Caco-2 (cell line): ENCODE measurements around the gene ABCA1. TPM values are rescaled to one million over a fixed set of nuclear protein-coding genes. Genes with fewer than 3 reads are reported as not detected.

Experiments
- BruUV-seq: library from RNA; stranded (reverse); fragments of 400-500 nt; replicated peaks from 2 replicates; lab custom pipeline; 2021; lab: Mats Ljungman, UMichigan
- CTCF ChIA-PET: fragments of 300-600 bp; sonication (Branson Sonifier 250); formaldehyde crosslinking; loops from one replicate; lab custom pipeline; 2022; ENCODE audit warnings: antibody characterized with exemption; lab: Charles Lee
- POLR2A ChIA-PET: fragments of 300-600 bp; sonication (Branson Sonifier 250); formaldehyde crosslinking; loops from one replicate; lab custom pipeline; 2022; ENCODE audit warnings: antibody characterized with exemption; lab: Charles Lee
- DNase-seq, 2 experiments: peaks; one replicate each; pipeline versions ENCODE4 v3.0.0 to v3.0.0-alpha.2; 2020 to 2022
- H3K27me3 ChIP-seq: replicated peaks from 2 replicates; pipeline ENCODE4 v1.6.0; 2011; ENCODE audit warnings: low read length; ENCODE audit not compliant: control insufficient read depth, insufficient read depth
- H3K36me3 ChIP-seq: 2 replicates; pipeline ENCODE4 v1.5.1; 2011; ENCODE audit warnings: low read length; ENCODE audit not compliant: control insufficient read depth, insufficient read depth
- H3K4me1 ChIP-seq: fragments of 250-450 bp; sonication (Bioruptor Pico); 2 replicates; pipeline ENCODE4 v1.5.1; 2020; ENCODE audit warnings: mild to moderate bottlenecking
- H3K4me3 ChIP-seq: 2 replicates; pipeline ENCODE4 v1.5.1; 2011; ENCODE audit warnings: low read depth, mild to moderate bottlenecking, control low read depth, low read length
- H3K9me3 ChIP-seq: fragments of 250-450 bp; sonication (Bioruptor Pico); 2 replicates; pipeline ENCODE4 v1.5.1; 2020; ENCODE audit warnings: mild to moderate bottlenecking, moderate library complexity
- H3K27ac Mint-ChIP-seq: one replicate; pipeline ENCODE4 v1.8.0; 2022; ENCODE audit warnings: mixed read lengths; ENCODE audit not compliant: unreplicated experiment
- H3K27me3 Mint-ChIP-seq: one replicate; pipeline ENCODE4 v1.8.0; 2022; ENCODE audit warnings: mixed read lengths; ENCODE audit not compliant: insufficient read depth, unreplicated experiment
- H3K36me3 Mint-ChIP-seq: one replicate; pipeline ENCODE4 v1.8.0; 2022; ENCODE audit warnings: mild to moderate bottlenecking, mixed read lengths; ENCODE audit not compliant: insufficient read depth, unreplicated experiment
- H3K4me1 Mint-ChIP-seq: one replicate; pipeline ENCODE4 v1.8.0; 2022; ENCODE audit warnings: low read depth, mixed read lengths; ENCODE audit not compliant: unreplicated experiment
- H3K4me3 Mint-ChIP-seq: one replicate; pipeline ENCODE4 v1.8.0; 2022; ENCODE audit warnings: mild to moderate bottlenecking, moderate library complexity, mixed read lengths; ENCODE audit not compliant: unreplicated experiment
- H3K9me3 Mint-ChIP-seq: one replicate; pipeline ENCODE4 v1.8.0; 2022; ENCODE audit warnings: mixed read lengths; ENCODE audit not compliant: unreplicated experiment
- intact Hi-C: fragments of 100-400 bp; cut with micrococcal nuclease; formaldehyde crosslinking; loops from one replicate; pipeline ENCODE4 v1.10.0; 2022; ENCODE audit not compliant: unreplicated experiment
- total RNA-seq: library from RNA; stranded (reverse); gene quantifications from 2 replicates; pipeline ENCODE4 v1.2.3, GENCODE V29; 2022
- TF ChIP-seq, protein P1 (sequence below), 2 experiments: fragments of 200-600 bp in 1 of 2; IDR thresholded peaks; 1 replicate in 1 of 2; 2 replicates in 1 of 2; pipeline versions ENCODE4 v1.5.1 to v1.8.0; 2011 to 2022; ENCODE audit warnings: antibody characterized with exemption in 1 of 2, control low read depth in 1 of 2, inconsistent platforms in 1 of 2, low read depth in 1 of 2, low read length in 1 of 2, mild to moderate bottlenecking in 1 of 2, moderate library complexity in 1 of 2; ENCODE audit not compliant: insufficient read depth in 1 of 2, severe bottlenecking in 1 of 2, unreplicated experiment in 1 of 2

The ABCA1 gene
- total RNA-seq, 1 experiment from 2014 or later = 14.0 TPM

- DNase-seq = no peak
- Mint-ChIP-seq H3K9me3 (no peaks in the 10 kb centered on the region), H3K4me1 (peaks cover 13% of the 10 kb centered on the region), H3K4me3 (no peak overlapping the region), H3K27me3 (no peaks in the 10 kb centered on the region), H3K36me3 (peaks cover 22% of the 10 kb centered on the region), H3K27ac (no peak overlapping the region)
- peaks cover 22% of the 10 kb centered on the region for H3K4me1 ChIP-seq
- no peaks in the 10 kb centered on the region for H3K27me3 ChIP-seq
- CTCF ChIA-PET = no interaction called here
- TF ChIP-seq, protein P1, sequence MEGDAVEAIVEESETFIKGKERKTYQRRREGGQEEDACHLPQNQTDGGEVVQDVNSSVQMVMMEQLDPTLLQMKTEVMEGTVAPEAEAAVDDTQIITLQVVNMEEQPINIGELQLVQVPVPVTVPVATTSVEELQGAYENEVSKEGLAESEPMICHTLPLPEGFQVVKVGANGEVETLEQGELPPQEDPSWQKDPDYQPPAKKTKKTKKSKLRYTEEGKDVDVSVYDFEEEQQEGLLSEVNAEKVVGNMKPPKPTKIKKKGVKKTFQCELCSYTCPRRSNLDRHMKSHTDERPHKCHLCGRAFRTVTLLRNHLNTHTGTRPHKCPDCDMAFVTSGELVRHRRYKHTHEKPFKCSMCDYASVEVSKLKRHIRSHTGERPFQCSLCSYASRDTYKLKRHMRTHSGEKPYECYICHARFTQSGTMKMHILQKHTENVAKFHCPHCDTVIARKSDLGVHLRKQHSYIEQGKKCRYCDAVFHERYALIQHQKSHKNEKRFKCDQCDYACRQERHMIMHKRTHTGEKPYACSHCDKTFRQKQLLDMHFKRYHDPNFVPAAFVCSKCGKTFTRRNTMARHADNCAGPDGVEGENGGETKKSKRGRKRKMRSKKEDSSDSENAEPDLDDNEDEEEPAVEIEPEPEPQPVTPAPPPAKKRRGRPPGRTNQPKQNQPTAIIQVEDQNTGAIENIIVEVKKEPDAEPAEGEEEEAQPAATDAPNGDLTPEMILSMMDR (IDR thresholded peaks at IDR 0.05; ENCODE audit: insufficient read depth in 1 of 2, low read depth in 1 of 2, low read length in 1 of 2, severe bottlenecking in 1 of 2, unreplicated experiment in 1 of 2) = no peak
- BruUV-seq = no TSS peak
- no peak overlapping the region for H3K4me3 ChIP-seq
- intact Hi-C loops = no loop called here
- no peaks in the 10 kb centered on the region for H3K9me3 ChIP-seq
- peaks cover 2% of the 10 kb centered on the region for H3K36me3 ChIP-seq
- POLR2A ChIA-PET = no interaction called here
Observed at GRCh38 chr9:104882086-104882485, 45.9 kb downstream of the ABCA1 start.

GRCh38 chr9:104879555-104880309 is 48.2 kb downstream of the ABCA1 start:
- no peaks in the 10 kb centered on the region for H3K4me1 Mint-ChIP-seq
- no peaks in the 10 kb centered on the region for H3K27me3 Mint-ChIP-seq
- CTCF ChIA-PET = interaction anchor here (0.5 kb wide), 1 partner anchor 10 kb away, joined by 3 read pairs; no protein-coding TSS in a partner anchor
- Histone ChIP-seq H3K9me3 (no peaks in the 10 kb centered on the region), H3K4me1 (no peaks in the 10 kb centered on the region), H3K36me3 (peaks cover 2% of the 10 kb centered on the region), H3K4me3 (no peak overlapping the region), H3K27me3 (no peaks in the 10 kb centered on the region)
- no peak overlapping the region for H3K27ac Mint-ChIP-seq
- DNase-seq = no peak
- intact Hi-C loops = no loop called here
- H3K9me3 Mint-ChIP-seq = no peaks in the 10 kb centered on the region
- BruUV-seq = no TSS peak
- H3K36me3 Mint-ChIP-seq = peaks cover 15% of the 10 kb centered on the region
- TF ChIP-seq, protein P1 (IDR thresholded peaks at IDR 0.05; ENCODE audit: insufficient read depth in 1 of 2, low read depth in 1 of 2, low read length in 1 of 2, severe bottlenecking in 1 of 2, unreplicated experiment in 1 of 2) = no peak
- POLR2A ChIA-PET = no interaction called here
- no peak overlapping the region for H3K4me3 Mint-ChIP-seq

DNA sequence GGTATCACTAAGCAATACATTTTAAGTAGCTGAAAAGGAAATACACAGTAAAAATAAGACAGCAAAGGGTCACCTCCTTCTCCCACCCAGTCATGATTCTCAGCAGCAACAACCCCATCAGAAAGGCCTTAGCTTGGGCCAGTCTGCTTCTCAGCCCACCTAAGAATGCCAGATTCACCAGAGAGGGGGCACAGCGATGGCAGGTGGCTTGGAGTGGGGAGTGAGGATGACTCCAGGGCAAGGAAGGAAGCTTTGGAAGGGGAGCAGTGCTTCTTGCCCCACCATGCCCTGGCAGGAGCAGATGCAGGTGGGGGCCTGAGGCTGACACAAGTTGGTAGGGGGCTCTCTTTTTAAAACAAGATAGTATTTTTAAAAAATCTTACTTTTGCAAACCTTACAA is 51.4 kb downstream of the ABCA1 start:
- H3K36me3 ChIP-seq = no peaks in the 10 kb centered on the region; the same call in none of the 2 replicates
- no peaks in the 10 kb centered on the region for H3K9me3 Mint-ChIP-seq
- TF ChIP-seq, protein P1 (IDR thresholded peaks at IDR 0.05; ENCODE audit: insufficient read depth in 1 of 2, low read depth in 1 of 2, low read length in 1 of 2, severe bottlenecking in 1 of 2, unreplicated experiment in 1 of 2) = no peak
- H3K27me3 Mint-ChIP-seq = no peaks in the 10 kb centered on the region
- no TSS peak for BruUV-seq
- no peak for DNase-seq
- H3K4me3 Mint-ChIP-seq = no peak overlapping the region
- H3K36me3 Mint-ChIP-seq = peaks cover 6% of the 10 kb centered on the region
- H3K4me3 ChIP-seq = no peak overlapping the region
- intact Hi-C loops = no loop called here
- CTCF ChIA-PET = interaction anchor here (1.5 kb wide), 1 partner anchor 13 kb away, joined by 4 read pairs; no protein-coding TSS in a partner anchor
- H3K9me3 ChIP-seq = no peaks in the 10 kb centered on the region; the same call in 1 of the 2 replicates
- peaks cover 11% of the 10 kb centered on the region; the same call in 1 of the 2 replicates for H3K4me1 ChIP-seq
- H3K27ac Mint-ChIP-seq = peak overlapping the region; percentile 24
- no peaks in the 10 kb centered on the region for H3K4me1 Mint-ChIP-seq
- H3K27me3 ChIP-seq = no peaks in the 10 kb centered on the region
- POLR2A ChIA-PET = no interaction called here
